HepG2 (cell line): ENCODE measurements around the gene DMGDH. TPM values are rescaled to one million over a fixed set of nuclear protein-coding genes. Genes with fewer than 3 reads are reported as not detected.

Experiments
- ATAC-seq: fragments of 200-7000 bp; cut with Tn5 transposase; 3 replicates; pipeline ENCODE4 v1.9.1; 2020; ENCODE audit warnings: mild to moderate bottlenecking, moderate library complexity
- BruUV-seq: library from RNA; stranded (reverse); fragments of 400-500 nt; replicated peaks from 2 replicates; lab custom pipeline; 2021; lab: Mats Ljungman, UMichigan
- CTCF ChIA-PET: fragments of 300-600 bp; formaldehyde crosslinking; extraction: SDS; loops from one replicate; lab custom pipeline; 2021; ENCODE audit warnings: low total read pairs, inconsistent platforms, low intra/inter-chr PET ratio; lab: Yijun Ruan, JAX
- POLR2A ChIA-PET: fragments of 350-600 bp; sonication (Branson Sonifier 250); formaldehyde crosslinking; loops from one replicate; lab custom pipeline; 2020; ENCODE audit warnings: antibody characterized with exemption, inconsistent platforms; lab: Yijun Ruan, JAX
- DNase-seq: peaks from one replicate; pipeline ENCODE4 v3.0.0-alpha.2; 2015; ENCODE audit warnings: low spot score
- FAIRE-seq: peaks from 3 replicates; lab custom pipeline; 2011; peaks lifted over from hg19 to GRCh38; lab: Jason Lieb, UNC
- H2AFZ ChIP-seq: one replicate; pipeline ENCODE4 v1.6.1; 2011; ENCODE audit warnings: low read length, inconsistent platforms
- H3K27ac ChIP-seq: fragments of 300-600 bp; 3 replicates; pipeline ENCODE4 v1.8.0; 2011; ENCODE audit warnings: mixed run types, mild to moderate bottlenecking, mixed read lengths, low read length, inconsistent platforms; ENCODE audit not compliant: insufficient read depth; ENCODE audit errors: extremely low read length
- H3K27me3 ChIP-seq, 2 experiments: fragments of 200-600 bp in 1 of 2; 2 replicates in 1 of 2; 3 replicates in 1 of 2; pipeline versions ENCODE4 v1.6.0 to v1.8.0; 2011; ENCODE audit warnings: low read length in 2 of 2, mild to moderate bottlenecking in 2 of 2, moderate library complexity in 2 of 2, inconsistent platforms in 1 of 2; ENCODE audit not compliant: insufficient read depth in 2 of 2, control insufficient read depth in 1 of 2
- H3K36me3 ChIP-seq, 2 experiments: fragments of 200-600 bp in 1 of 2; replicated peaks in 1 of 2; 2 replicates in 1 of 2; 3 replicates in 1 of 2; pipeline versions ENCODE4 v1.5.1 to v1.8.0; 2011; ENCODE audit warnings: low read length in 2 of 2, inconsistent platforms in 1 of 2; ENCODE audit not compliant: insufficient read depth in 2 of 2, control insufficient read depth in 1 of 2
- H3K4me1 ChIP-seq: 2 replicates; pipeline ENCODE4 v1.5.1; 2012; ENCODE audit warnings: low read length, inconsistent platforms; ENCODE audit not compliant: insufficient read depth
- H3K4me2 ChIP-seq: 2 replicates; pipeline ENCODE4 v1.6.0; 2011; ENCODE audit warnings: low read depth, low read length, inconsistent platforms
- H3K4me3 ChIP-seq, 3 experiments: fragments of 200-600 bp in 1 of 3; sonication (generic), shearing (Covaris generic) in 1 of 3; replicated peaks in 1 of 3; 2 replicates each; pipeline ENCODE4 v1.5.1; 2011 to 2016; ENCODE audit warnings: low read length in 3 of 3, inconsistent platforms in 2 of 3, low read depth in 2 of 3, mild to moderate bottlenecking in 2 of 3, control low read depth in 1 of 3, mixed read lengths in 1 of 3; ENCODE audit not compliant: insufficient read depth in 1 of 3
- H3K79me2 ChIP-seq: one replicate; pipeline ENCODE4 v1.6.1; 2011; ENCODE audit warnings: low read length, inconsistent platforms; ENCODE audit not compliant: insufficient read depth
- H3K9ac ChIP-seq: 2 replicates; pipeline ENCODE4 v1.6.0; 2011; ENCODE audit warnings: mild to moderate bottlenecking, low read depth, low read length, inconsistent platforms; ENCODE audit not compliant: insufficient read depth
- H3K9me3 ChIP-seq: 2 replicates; pipeline ENCODE4 v1.5.1; 2012; ENCODE audit warnings: mild to moderate bottlenecking, low read length
- H4K20me1 ChIP-seq: 2 replicates; pipeline ENCODE4 v1.6.0; 2011; ENCODE audit warnings: inconsistent platforms, mild to moderate bottlenecking, low read length, moderate library complexity; ENCODE audit not compliant: insufficient read depth
- ATF1 ChIP-seq: IDR thresholded peaks from 2 replicates; pipeline ENCODE4 v1.6.1; 2016; ENCODE audit warnings: mild to moderate bottlenecking, control low read depth
- CHD4 ChIP-seq: fragments of 200-600 bp; sonication (generic); IDR thresholded peaks from 2 replicates; pipeline ENCODE4 v1.7.0; 2017; ENCODE audit warnings: mild to moderate bottlenecking, low read length, borderline replicate concordance
- KDM3A ChIP-seq: IDR thresholded peaks from 2 replicates; pipeline ENCODE4 v1.6.1; 2018; ENCODE audit warnings: low read depth, missing compliant biosample characterization
- KLF16 ChIP-seq, 2 experiments: sonication (generic) in 1 of 2; formaldehyde crosslinking in 1 of 2; IDR thresholded peaks; 2 replicates each; pipeline versions ENCODE4 v1.6.1 to v1.8.0; 2016 to 2023; ENCODE audit warnings: missing genetic modification reagents in 2 of 2, missing compliant biosample characterization in 1 of 2
- SIN3B ChIP-seq: fragments of 150-350 bp; IDR thresholded peaks from 2 replicates; pipeline ENCODE4 v1.6.1; 2014; ENCODE audit warnings: low read length
- WGBS: methylation state at CpG from one replicate; pipeline ENCODE4 v1.1.6; 2017; ENCODE audit warnings: low lambda C conversion rate; 5-methylcytosine and 5-hydroxymethylcytosine counted together
- in situ Hi-C: cut with HindIII; loops from 2 replicates; pipeline ENCODE4 v1.10.0; 2017; ENCODE audit warnings: low pct_unique_long_range_greater_than_20kb; ENCODE audit not compliant: extremely low pct_ligation_motif_present
- intact Hi-C: fragments of 100-400 bp; cut with micrococcal nuclease; formaldehyde crosslinking; loops from one replicate; pipeline ENCODE4 v1.10.0; 2022; ENCODE audit not compliant: unreplicated experiment
- polyA plus RNA-seq, 8 experiments: library from polyadenylated mRNA; depleted of rRNA in 3 of 8; stranded (reverse) in 7 of 8; unstranded in 1 of 8; fragments of >200 nt; fragmentation: Illumina TruSeq in 4 of 8; extraction: Trizol in 4 of 8; gene quantifications; 2 replicates each; pipeline versions ENCODE4 v1.2.1 to v1.2.3, GENCODE V29; 2011 to 2016; ENCODE audit warnings: low read depth in 4 of 8, missing spikeins in 1 of 8, mixed read lengths in 1 of 8; ENCODE audit not compliant: insufficient read depth in 1 of 8
- total RNA-seq, 5 experiments: library from RNA; depleted of rRNA; stranded (reverse); fragments of >200 nt; fragmentation: Illumina TruSeq; extraction: Trizol; gene quantifications; 2 replicates each; pipeline ENCODE4 v1.2.3, GENCODE V29; 2016; ENCODE audit warnings: low read depth in 1 of 5
- TF ChIP-seq, protein P1 (sequence below): sonication (generic); formaldehyde crosslinking; IDR thresholded peaks from 2 replicates; pipeline ENCODE4 v1.4.0; 2020; ENCODE audit warnings: missing genetic modification reagents
- TF ChIP-seq, protein P2 (sequence below): sonication (generic); formaldehyde crosslinking; IDR thresholded peaks from 2 replicates; pipeline ENCODE4 v1.8.1; 2022; ENCODE audit warnings: low read depth, mild to moderate bottlenecking, missing genetic modification reagents

DMGDH gene
- total and polyA plus RNA-seq, 2 of the 13 experiments (the other 11 are each of a cell fraction or from before 2014, with no cell fraction given): 3.6 to 7.9 TPM

DNA sequence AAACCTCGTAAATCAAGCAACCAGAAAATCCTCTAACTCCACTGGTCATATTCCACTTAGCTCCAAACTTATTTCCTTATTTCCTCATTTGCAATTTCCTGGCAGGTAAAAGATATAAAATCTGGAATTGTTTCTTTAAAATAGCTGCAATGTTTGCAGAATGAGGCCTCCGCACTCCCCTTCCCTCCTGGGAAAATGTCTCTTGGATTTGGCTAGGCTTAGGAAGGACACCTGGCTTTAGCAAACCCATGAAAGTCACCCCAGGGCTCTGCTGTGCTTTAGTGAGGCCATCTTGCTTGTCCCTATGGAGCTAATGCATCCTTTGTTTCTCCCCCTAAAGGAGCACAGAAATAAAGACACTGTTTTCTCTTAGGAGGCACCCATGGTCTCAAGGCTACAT, 94.9 kb downstream of the DMGDH start:
- no peaks in the 10 kb centered on the region for H3K9me3 ChIP-seq
- DNase-seq: no peak
- BruUV-seq: no TSS peak

More for the DNA sequence above, 94.9 kb downstream of the DMGDH start:
- in situ Hi-C loops (no loop called here), intact Hi-C loops (no loop called here)
- H3K4me2 ChIP-seq: no peak overlapping the region
- H3K27me3 ChIP-seq: no peaks in the 10 kb centered on the region
- H3K9ac ChIP-seq: no peak overlapping the region
- H3K27ac ChIP-seq: no peak overlapping the region
- ATAC-seq: no peak; the same call in 2 of the 3 replicates
- no peak overlapping the region for H2AFZ ChIP-seq
- H3K79me2 ChIP-seq: peaks cover 74% of the 10 kb centered on the region
- WGBS: 100% methylated on average over 2 of the region's 2 CpGs
- H3K4me1 ChIP-seq: peaks cover 75% of the 10 kb centered on the region
- ChIA-PET POLR2A (interaction anchor here (1.8 kb wide), 1 partner anchor 10 kb away, joined by 16 read pairs; the partner anchor contains the start of gene ARSB), CTCF (no interaction called here)
- no peaks in the 10 kb centered on the region for H4K20me1 ChIP-seq
- no peak for FAIRE-seq
- TF ChIP-seq, protein P1, sequence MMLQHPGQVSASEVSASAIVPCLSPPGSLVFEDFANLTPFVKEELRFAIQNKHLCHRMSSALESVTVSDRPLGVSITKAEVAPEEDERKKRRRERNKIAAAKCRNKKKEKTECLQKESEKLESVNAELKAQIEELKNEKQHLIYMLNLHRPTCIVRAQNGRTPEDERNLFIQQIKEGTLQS (CRISPR knock-in tag): no peak
- TF ChIP-seq KLF16 (CRISPR knock-in tag; IDR thresholded peaks at IDR 0.05) (no peak), CHD4 (no peak), KDM3A (CRISPR knock-in tag) (no peak), SIN3B (no peak), ATF1 (CRISPR knock-in tag) (no peak)
- TF ChIP-seq, protein P2, sequence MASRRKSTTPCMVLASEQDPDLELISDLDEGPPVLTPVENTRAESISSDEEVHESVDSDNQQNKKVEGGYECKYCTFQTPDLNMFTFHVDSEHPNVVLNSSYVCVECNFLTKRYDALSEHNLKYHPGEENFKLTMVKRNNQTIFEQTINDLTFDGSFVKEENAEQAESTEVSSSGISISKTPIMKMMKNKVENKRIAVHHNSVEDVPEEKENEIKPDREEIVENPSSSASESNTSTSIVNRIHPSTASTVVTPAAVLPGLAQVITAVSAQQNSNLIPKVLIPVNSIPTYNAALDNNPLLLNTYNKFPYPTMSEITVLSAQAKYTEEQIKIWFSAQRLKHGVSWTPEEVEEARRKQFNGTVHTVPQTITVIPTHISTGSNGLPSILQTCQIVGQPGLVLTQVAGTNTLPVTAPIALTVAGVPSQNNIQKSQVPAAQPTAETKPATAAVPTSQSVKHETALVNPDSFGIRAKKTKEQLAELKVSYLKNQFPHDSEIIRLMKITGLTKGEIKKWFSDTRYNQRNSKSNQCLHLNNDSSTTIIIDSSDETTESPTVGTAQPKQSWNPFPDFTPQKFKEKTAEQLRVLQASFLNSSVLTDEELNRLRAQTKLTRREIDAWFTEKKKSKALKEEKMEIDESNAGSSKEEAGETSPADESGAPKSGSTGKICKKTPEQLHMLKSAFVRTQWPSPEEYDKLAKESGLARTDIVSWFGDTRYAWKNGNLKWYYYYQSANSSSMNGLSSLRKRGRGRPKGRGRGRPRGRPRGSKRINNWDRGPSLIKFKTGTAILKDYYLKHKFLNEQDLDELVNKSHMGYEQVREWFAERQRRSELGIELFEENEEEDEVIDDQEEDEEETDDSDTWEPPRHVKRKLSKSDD (CRISPR knock-in tag): no peak
- H3K4me3 ChIP-seq: no peak overlapping the region
- peaks cover 6 to 31% of the 10 kb centered on the region in 2 experiments; a peak in 4 of 5 replicates for H3K36me3 ChIP-seq
